HL-60 (cell line): ENCODE results near the gene NSUN7.

Experiments
- CTCF ChIP-seq: IDR thresholded peaks from one replicate; pipeline ENCODE4 v1.5.1; 2011; ENCODE audit warnings: low read length, control low read depth, inconsistent platforms; ENCODE audit not compliant: insufficient read depth
- POLR2AphosphoS5 ChIP-seq: IDR thresholded peaks from 2 replicates; pipeline ENCODE4 v1.6.1; 2012; ENCODE audit warnings: low read depth

GRCh38 chr4:40750461-40751258 is 905 bp downstream of the NSUN7 start:
- TF ChIP-seq POLR2AphosphoS5 (no peak), CTCF (no peak)
